NCI-H748 treated with DMSO at 0.1 percent for 48 hours (cell line): Measurements from ENCODE around the gene VEGFA.

Experiments used
- DNase-seq: peaks from one replicate; lab custom pipeline; 2025; lab: John Stamatoyannopoulos, UW

The VEGFA gene

GRCh38 chr6:43738877-43739641 is 31.0 kb upstream of the VEGFA start:
- DNase-seq = no peak

- no peak for DNase-seq
Measured at GRCh38 chr6:43739642-43740091, 30.3 kb upstream of the VEGFA start.

- DNase-seq = no peak
Measured at GRCh38 chr6:43740321-43740960, 29.6 kb upstream of the VEGFA start.

GRCh38 chr6:43740961-43741764 is 28.8 kb upstream of the VEGFA start:
- no peak for DNase-seq

GRCh38 chr6:43741829-43742228 is 28.2 kb upstream of the VEGFA start:
- no peak for DNase-seq

- no peak for DNase-seq
Measured at GRCh38 chr6:43742285-43742684, 27.7 kb upstream of the VEGFA start.

GRCh38 chr6:43742931-43743632 is 26.9 kb upstream of the VEGFA start:
- DNase-seq = no peak

GRCh38 chr6:43743682-43744381 is 26.2 kb upstream of the VEGFA start:
- no peak for DNase-seq

GRCh38 chr6:43744491-43744890 is 25.5 kb upstream of the VEGFA start:
- no peak for DNase-seq

GRCh38 chr6:43744931-43745727 is 24.9 kb upstream of the VEGFA start:
- no peak for DNase-seq

GRCh38 chr6:43746071-43746470 is 23.9 kb upstream of the VEGFA start:
- no peak for DNase-seq

- DNase-seq = no peak
Measured at GRCh38 chr6:43746613-43747102, 23.4 kb upstream of the VEGFA start.

- no peak for DNase-seq
Measured at GRCh38 chr6:43747784-43748183, 22.2 kb upstream of the VEGFA start.

GRCh38 chr6:43748765-43749164 is 21.2 kb upstream of the VEGFA start:
- DNase-seq = no peak

- no peak for DNase-seq
Measured at GRCh38 chr6:43749461-43749860, 20.6 kb upstream of the VEGFA start.

- DNase-seq = no peak
Measured at GRCh38 chr6:43750622-43751021, 19.4 kb upstream of the VEGFA start.

- DNase-seq = no peak
Measured at GRCh38 chr6:43753570-43754183, 16.3 kb upstream of the VEGFA start.

GRCh38 chr6:43757966-43758616 is 11.9 kb upstream of the VEGFA start:
- DNase-seq = no peak

GRCh38 chr6:43758617-43759050 is 11.4 kb upstream of the VEGFA start:
- peak; percentile 21 for DNase-seq
